Keratinocyte (primary cell): ENCODE data around the gene PIP4K2C. TPM values are rescaled to one million over a fixed set of nuclear protein-coding genes. Genes with fewer than 3 reads are reported as not detected.

ENCODE experiments used
- DNase-seq: peaks from one replicate; pipeline ENCODE4 v3.0.0-alpha.2; 2011; ENCODE audit warnings: low read depth, missing footprints, low spot score
- FAIRE-seq: peaks from 2 replicates; lab custom pipeline; 2011; peaks lifted over from hg19 to GRCh38; lab: Jason Lieb, UNC
- H2AFZ ChIP-seq: 2 replicates; pipeline ENCODE4 v1.6.0; 2012; ENCODE audit warnings: low read length, control low read depth, inconsistent platforms; ENCODE audit not compliant: control insufficient read depth
- H3K27ac ChIP-seq: 2 replicates; pipeline ENCODE4 v1.5.1; 2011; ENCODE audit warnings: low read length; ENCODE audit not compliant: control insufficient read depth, insufficient read depth
- H3K27me3 ChIP-seq: 3 replicates; pipeline ENCODE4 v1.6.0; 2011; ENCODE audit warnings: low read length; ENCODE audit not compliant: control insufficient read depth, insufficient read depth; ENCODE audit errors: extremely low read depth
- H3K36me3 ChIP-seq, 2 experiments: 2 replicates in 1 of 2; 3 replicates in 1 of 2; pipeline ENCODE4 v1.5.1; 2011; ENCODE audit warnings: low read length in 2 of 2, mild to moderate bottlenecking in 1 of 2; ENCODE audit not compliant: control insufficient read depth in 2 of 2, insufficient read depth in 2 of 2; ENCODE audit errors: extremely low read depth in 1 of 2
- H3K4me1 ChIP-seq: 3 replicates; pipeline ENCODE4 v1.5.1; 2011; ENCODE audit warnings: low read length; ENCODE audit not compliant: control insufficient read depth, insufficient read depth; ENCODE audit errors: extremely low read depth
- H3K4me2 ChIP-seq: 3 replicates; pipeline ENCODE4 v1.6.0; 2011; ENCODE audit warnings: low read depth, low read length; ENCODE audit not compliant: control insufficient read depth, insufficient read depth; ENCODE audit errors: extremely low read depth
- H3K4me3 ChIP-seq, 3 experiments: fragments of 200-600 bp in 1 of 3; sonication (generic) in 1 of 3; 2 replicates in 2 of 3; 3 replicates in 1 of 3; pipeline ENCODE4 v1.5.1; 2011 to 2016; ENCODE audit warnings: low read length in 3 of 3, mild to moderate bottlenecking in 3 of 3, control low read depth in 2 of 3, inconsistent platforms in 1 of 3, low read depth in 1 of 3, mixed read lengths in 1 of 3, mixed run types in 1 of 3, moderate library complexity in 1 of 3; ENCODE audit not compliant: control insufficient read depth in 2 of 3, insufficient read depth in 2 of 3; ENCODE audit errors: extremely low read depth in 1 of 3
- H3K79me2 ChIP-seq: 2 replicates; pipeline ENCODE4 v1.6.0; 2012; ENCODE audit warnings: low read length; ENCODE audit not compliant: control insufficient read depth, insufficient read depth
- H3K9ac ChIP-seq: 3 replicates; pipeline ENCODE4 v1.6.0; 2011; ENCODE audit warnings: low read length; ENCODE audit not compliant: control insufficient read depth, insufficient read depth; ENCODE audit errors: extremely low read depth
- H3K9me1 ChIP-seq: 3 replicates; pipeline ENCODE4 v1.6.0; 2011; ENCODE audit warnings: low read length; ENCODE audit not compliant: control insufficient read depth, insufficient read depth; ENCODE audit errors: extremely low read depth
- H3K9me3 ChIP-seq: 2 replicates; pipeline ENCODE4 v1.5.1; 2012; ENCODE audit warnings: low read depth, low read length; ENCODE audit not compliant: control insufficient read depth
- H4K20me1 ChIP-seq: 3 replicates; pipeline ENCODE4 v1.6.0; 2011; ENCODE audit warnings: low read length; ENCODE audit not compliant: control insufficient read depth, insufficient read depth; ENCODE audit errors: extremely low read depth
- CTCF ChIP-seq, 3 experiments: IDR thresholded peaks in 1 of 3; conservative IDR thresholded peaks in 1 of 3; optimal IDR thresholded peaks in 1 of 3; 2 replicates in 2 of 3; 3 replicates in 1 of 3; pipeline versions ENCODE3 to v1.5.1; 2011; ENCODE audit warnings: low read length in 3 of 3, mild to moderate bottlenecking in 3 of 3, moderate library complexity in 2 of 3, control low read depth in 1 of 3, inconsistent platforms in 1 of 3; ENCODE audit not compliant: insufficient read depth in 2 of 3; ENCODE audit errors: extremely low read depth in 1 of 3
- EZH2 ChIP-seq: IDR thresholded peaks from one replicate; pipeline ENCODE4 v1.6.1; 2012; ENCODE audit warnings: inconsistent platforms, mild to moderate bottlenecking, low read length, moderate library complexity
- dilution Hi-C: fragments of 300-500 bp; cut with MboI; formaldehyde crosslinking; loops from one replicate; pipeline ENCODE4 v1.7.0; 2020; ENCODE audit warnings: low sequenced_read_pairs; ENCODE audit not compliant: extremely low pct_ligation_motif_present
- polyA plus RNA-seq, 5 experiments: library from polyadenylated mRNA; depleted of rRNA in 3 of 5; stranded (reverse) in 3 of 5; stranded (forward) in 1 of 5; unstranded in 1 of 5; fragments of >200 nt; gene quantifications; 1 replicate in 1 of 5; 2 replicates in 3 of 5; 3 replicates in 1 of 5; pipeline versions ENCODE4 v1.2.1 to v1.2.3, GENCODE V29; 2011 to 2012; ENCODE audit warnings: missing spikeins in 2 of 5, low read depth in 1 of 5, low replicate concordance in 1 of 5

Gene PIP4K2C
- polyA plus RNA-seq, 1 donor (not counting 4 experiments of a cell fraction or from before 2014, with no cell fraction given): 93.6 TPM

GRCh38 chr12:57605811-57606311, 14.9 kb downstream of the PIP4K2C start:
- H3K9me1 ChIP-seq: peaks cover 3% of the 10 kb centered on the region
- no peak overlapping the region for H3K4me3 ChIP-seq

GRCh38 chr12:57606399-57606798, 15.4 kb downstream of the PIP4K2C start:
- H3K4me3 ChIP-seq: no peak overlapping the region
- no peak overlapping the region for H3K27ac ChIP-seq
- dilution Hi-C loops: no loop called here
- FAIRE-seq (no peak), DNase-seq (no peak)
- H3K4me1 ChIP-seq: peaks cover 15% of the 10 kb centered on the region
- no peak for TF ChIP-seq CTCF (optimal IDR thresholded peaks at IDR 0.05 in 1 of 3, IDR thresholded peaks at IDR 0.05 in 1 of 3, conservative IDR thresholded peaks at IDR 0.05 in 1 of 3; ENCODE audit: extremely low read depth in 1 of 3, insufficient read depth in 2 of 3, low read length in 3 of 3)
- TF ChIP-seq EZH2: no peak
- H4K20me1 ChIP-seq: no peaks in the 10 kb centered on the region
- peaks cover 6 to 11% of the 10 kb centered on the region in 2 experiments for H3K36me3 ChIP-seq
- H2AFZ ChIP-seq: no peak overlapping the region
- no peaks in the 10 kb centered on the region for H3K79me2 ChIP-seq
- no peaks in the 10 kb centered on the region for H3K9me3 ChIP-seq
- H3K9me1 ChIP-seq: peaks cover 3% of the 10 kb centered on the region
- peaks cover 30% of the 10 kb centered on the region for H3K27me3 ChIP-seq
- H3K4me2 ChIP-seq: no peak overlapping the region
- H3K9ac ChIP-seq: no peak overlapping the region

More at GRCh38 chr12:57605811-57606311, 14.9 kb downstream of the PIP4K2C start:
- H3K9me3 ChIP-seq: no peaks in the 10 kb centered on the region
- no peak for DNase-seq
- no peak overlapping the region for H2AFZ ChIP-seq
- no peaks in the 10 kb centered on the region for H4K20me1 ChIP-seq
- H3K79me2 ChIP-seq: no peaks in the 10 kb centered on the region
- no peak overlapping the region for H3K4me2 ChIP-seq
- FAIRE-seq: no peak
- H3K27me3 ChIP-seq: peaks cover 25% of the 10 kb centered on the region
- peaks cover 9 to 12% of the 10 kb centered on the region in 2 experiments for H3K36me3 ChIP-seq
- H3K27ac ChIP-seq: no peak overlapping the region
- peaks cover 13% of the 10 kb centered on the region for H3K4me1 ChIP-seq
- no peak overlapping the region for H3K9ac ChIP-seq
- TF ChIP-seq EZH2 (no peak), CTCF (optimal IDR thresholded peaks at IDR 0.05 in 1 of 3, IDR thresholded peaks at IDR 0.05 in 1 of 3, conservative IDR thresholded peaks at IDR 0.05 in 1 of 3; ENCODE audit: extremely low read depth in 1 of 3, insufficient read depth in 2 of 3, low read length in 3 of 3) (no peak)
- dilution Hi-C loops: no loop called here
